GM23338 (cell line): Measurements from ENCODE around the gene ZCWPW2. TPM values are rescaled to one million over a fixed set of nuclear protein-coding genes. Genes with fewer than 3 reads are reported as not detected.

Experiments used
- ATAC-seq: fragments of 200-7000 bp; cut with Tn5 transposase; 3 replicates; pipeline ENCODE4 v1.9.1; 2020
- DNase-seq: peaks from one replicate; pipeline ENCODE4 v3.0.0-alpha.2; 2015; ENCODE audit warnings: low spot score
- H2AFZ ChIP-seq: fragments of 200-600 bp; sonication (generic); 2 replicates; pipeline ENCODE4 v1.8.0; 2016; ENCODE audit warnings: antibody characterized with exemption, mild to moderate bottlenecking, moderate library complexity
- H3F3A ChIP-seq: fragments of 200-600 bp; sonication (generic); replicated peaks from 2 replicates; pipeline ENCODE4 v1.8.0; 2017; ENCODE audit warnings: antibody characterized with exemption, mixed run types, low read depth
- H3K27ac ChIP-seq: fragments of 200-600 bp; sonication (generic); 2 replicates; pipeline ENCODE4 v1.6.1; 2016; ENCODE audit warnings: low read depth
- H3K27me3 ChIP-seq: fragments of 200-600 bp; sonication (generic); 2 replicates; pipeline ENCODE4 v1.8.0; 2016; ENCODE audit warnings: mild to moderate bottlenecking, mixed run types, moderate library complexity; ENCODE audit not compliant: insufficient read depth
- H3K36me3 ChIP-seq: fragments of 200-600 bp; sonication (generic); 2 replicates; pipeline ENCODE4 v1.8.0; 2016; ENCODE audit warnings: mild to moderate bottlenecking; ENCODE audit not compliant: insufficient read depth
- H3K4me1 ChIP-seq: fragments of 200-600 bp; sonication (generic); 2 replicates; pipeline ENCODE4 v1.8.0; 2016; ENCODE audit warnings: mild to moderate bottlenecking, moderate library complexity; ENCODE audit not compliant: insufficient read depth
- H3K4me2 ChIP-seq: fragments of 200-600 bp; sonication (generic); 2 replicates; pipeline ENCODE4 v1.7.1; 2017; ENCODE audit warnings: mixed run types
- H3K4me3 ChIP-seq: fragments of 200-600 bp; sonication (generic); 2 replicates; pipeline ENCODE4 v1.6.1; 2016; ENCODE audit warnings: mixed run types
- H3K79me2 ChIP-seq: fragments of 200-600 bp; sonication (generic); replicated peaks from 2 replicates; pipeline ENCODE4 v1.8.0; 2017; ENCODE audit warnings: mild to moderate bottlenecking; ENCODE audit not compliant: insufficient read depth
- H3K9me2 ChIP-seq: fragments of 200-600 bp; sonication (generic); 2 replicates; pipeline ENCODE4 v1.8.0; 2017; ENCODE audit not compliant: insufficient read depth
- H4K20me1 ChIP-seq: fragments of 200-600 bp; sonication (generic); replicated peaks from 2 replicates; pipeline ENCODE4 v1.8.0; 2017; ENCODE audit warnings: mild to moderate bottlenecking; ENCODE audit not compliant: insufficient read depth
- H3K27ac Mint-ChIP-seq: 2 replicates; pipeline ENCODE4 v1.8.0; 2020; ENCODE audit warnings: inconsistent platforms, mild to moderate bottlenecking, moderate library complexity, mixed read lengths
- H3K27me3 Mint-ChIP-seq: 3 replicates; pipeline ENCODE4 v1.8.0; 2022; ENCODE audit warnings: low read depth, mild to moderate bottlenecking, moderate library complexity, mixed read lengths, inconsistent platforms; ENCODE audit not compliant: insufficient read depth, poor library complexity
- H3K36me3 Mint-ChIP-seq: 3 replicates; pipeline ENCODE4 v1.8.0; 2021; ENCODE audit warnings: low read depth, mild to moderate bottlenecking, inconsistent platforms, moderate library complexity, mixed read lengths
- H3K4me1 Mint-ChIP-seq: 3 replicates; pipeline ENCODE4 v1.8.0; 2020; ENCODE audit warnings: mild to moderate bottlenecking, inconsistent platforms, mixed read lengths
- H3K4me3 Mint-ChIP-seq: 3 replicates; pipeline ENCODE4 v1.8.0; 2021; ENCODE audit warnings: moderate library complexity, mild to moderate bottlenecking, inconsistent platforms, mixed read lengths
- H3K9me3 Mint-ChIP-seq: 3 replicates; pipeline ENCODE4 v1.8.0; 2020; ENCODE audit warnings: moderate library complexity, mild to moderate bottlenecking, inconsistent platforms, mixed read lengths
- CREB1 ChIP-seq: fragments of 250-450 bp; sonication (Bioruptor Pico); IDR thresholded peaks from 2 replicates; pipeline ENCODE4 v1.5.0; 2020; ENCODE audit warnings: low read depth, mild to moderate bottlenecking, moderate library complexity
- EZH2 ChIP-seq: fragments of 200-600 bp; sonication (generic); IDR thresholded peaks from one replicate; pipeline ENCODE4 v1.8.0; 2017; ENCODE audit warnings: antibody characterized with exemption, mild to moderate bottlenecking, low read depth; ENCODE audit not compliant: unreplicated experiment
- EZH2phosphoT487 ChIP-seq: fragments of 200-600 bp; sonication (generic); IDR thresholded peaks from one replicate; pipeline ENCODE4 v1.8.1; 2018; ENCODE audit warnings: antibody characterized with exemption; ENCODE audit not compliant: unreplicated experiment
- JUNB ChIP-seq: IDR thresholded peaks from one replicate; pipeline ENCODE4 v1.6.1; 2016; ENCODE audit warnings: antibody characterized with exemption; ENCODE audit not compliant: unreplicated experiment
- NANOG ChIP-seq: IDR thresholded peaks from 2 replicates; pipeline ENCODE4 v1.6.1; 2016; ENCODE audit warnings: antibody characterized with exemption, borderline replicate concordance
- POLR2AphosphoS5 ChIP-seq: IDR thresholded peaks from 2 replicates; pipeline ENCODE4 v1.6.1; 2016; ENCODE audit warnings: antibody characterized with exemption, low read depth
- STAT1 ChIP-seq: IDR thresholded peaks from one replicate; pipeline ENCODE4 v1.6.1; 2016; ENCODE audit warnings: antibody characterized with exemption; ENCODE audit not compliant: unreplicated experiment
- ZNF114 ChIP-seq: fragments of 250-450 bp; sonication (Bioruptor Pico); IDR thresholded peaks from 2 replicates; pipeline ENCODE4 v1.5.0; 2020; ENCODE audit warnings: mild to moderate bottlenecking, moderate library complexity
- ZNF331 ChIP-seq: fragments of 250-450 bp; sonication (Bioruptor Pico); IDR thresholded peaks from 2 replicates; pipeline ENCODE4 v1.5.0; 2020; ENCODE audit warnings: low read depth, mild to moderate bottlenecking, moderate library complexity
- polyA plus RNA-seq: library from polyadenylated mRNA; unstranded; fragments of >200 nt; fragmentation: Nextera tagmentation; extraction: Ambion mirVana; gene quantifications from 2 replicates; pipeline ENCODE4 v1.2.1, GENCODE V29; 2016
- total RNA-seq: library from RNA; depleted of rRNA; stranded (reverse); fragments of >200 nt; shearing (Covaris generic); gene quantifications from 2 replicates; pipeline ENCODE4 v1.2.3, GENCODE V29; 2014
- TF ChIP-seq, protein P1 (sequence below): fragments of 250-450 bp; sonication (Bioruptor Pico); IDR thresholded peaks from 2 replicates; pipeline ENCODE4 v1.5.0; 2020; ENCODE audit warnings: mild to moderate bottlenecking, moderate library complexity
- TF ChIP-seq, protein P2 (sequence below): IDR thresholded peaks from 2 replicates; pipeline ENCODE4 v1.6.1; 2016; ENCODE audit warnings: antibody characterized with exemption
- TF ChIP-seq, protein P3 (sequence below), 2 experiments: fragments of 200-600 bp in 1 of 2; sonication (generic) in 1 of 2; conservative IDR thresholded peaks; 2 replicates each; pipeline versions ENCODE4 v1.5.1 to v1.6.1; 2016 to 2017; ENCODE audit warnings: antibody characterized with exemption in 2 of 2, low read depth in 2 of 2, mild to moderate bottlenecking in 2 of 2, moderate library complexity in 1 of 2
- TF ChIP-seq, protein P4 (sequence below): IDR thresholded peaks from one replicate; pipeline ENCODE4 v1.6.1; 2018; ENCODE audit warnings: antibody characterized with exemption; ENCODE audit not compliant: unreplicated experiment

ZCWPW2 gene
- total and polyA plus RNA-seq, 2 experiments from 2014 or later = 0.55 TPM; not detected in 1

DNA sequence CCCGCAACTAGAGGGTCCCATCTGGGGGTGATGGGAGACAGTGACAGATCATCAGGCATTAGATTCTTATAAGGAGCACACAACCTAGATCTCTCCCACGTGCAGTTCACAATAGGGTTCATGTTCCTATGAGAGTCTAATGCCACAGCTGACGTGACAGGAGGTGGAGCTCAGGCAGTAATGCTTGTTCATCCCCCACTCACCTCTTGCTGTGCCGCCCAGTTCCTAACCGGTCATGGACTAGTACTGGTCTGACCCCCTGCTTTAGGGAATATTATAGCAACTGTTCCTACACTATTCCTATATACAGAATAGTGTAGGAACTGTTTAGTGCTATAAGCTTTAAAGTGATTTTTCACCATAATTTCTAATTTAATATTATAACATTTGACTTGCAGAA lies 128.2 kb downstream of the ZCWPW2 start:
- Histone ChIP-seq H3K27me3 (no peaks in the 10 kb centered on the region), H2AFZ (no peak overlapping the region), H3K4me3 (no peak overlapping the region), H3K4me1 (no peaks in the 10 kb centered on the region), H3F3A (no peaks in the 10 kb centered on the region), H3K79me2 (no peaks in the 10 kb centered on the region), H3K27ac (no peak overlapping the region), H3K36me3 (no peaks in the 10 kb centered on the region), H3K9me2 (no peaks in the 10 kb centered on the region; the same call in 1 of the 2 replicates), H4K20me1 (no peaks in the 10 kb centered on the region), H3K4me2 (no peak overlapping the region)
- Mint-ChIP-seq H3K36me3 (no peaks in the 10 kb centered on the region), H3K27me3 (no peaks in the 10 kb centered on the region), H3K9me3 (no peaks in the 10 kb centered on the region), H3K27ac (no peak overlapping the region), H3K4me1 (no peaks in the 10 kb centered on the region), H3K4me3 (no peak overlapping the region)
- TF ChIP-seq, protein P1, sequence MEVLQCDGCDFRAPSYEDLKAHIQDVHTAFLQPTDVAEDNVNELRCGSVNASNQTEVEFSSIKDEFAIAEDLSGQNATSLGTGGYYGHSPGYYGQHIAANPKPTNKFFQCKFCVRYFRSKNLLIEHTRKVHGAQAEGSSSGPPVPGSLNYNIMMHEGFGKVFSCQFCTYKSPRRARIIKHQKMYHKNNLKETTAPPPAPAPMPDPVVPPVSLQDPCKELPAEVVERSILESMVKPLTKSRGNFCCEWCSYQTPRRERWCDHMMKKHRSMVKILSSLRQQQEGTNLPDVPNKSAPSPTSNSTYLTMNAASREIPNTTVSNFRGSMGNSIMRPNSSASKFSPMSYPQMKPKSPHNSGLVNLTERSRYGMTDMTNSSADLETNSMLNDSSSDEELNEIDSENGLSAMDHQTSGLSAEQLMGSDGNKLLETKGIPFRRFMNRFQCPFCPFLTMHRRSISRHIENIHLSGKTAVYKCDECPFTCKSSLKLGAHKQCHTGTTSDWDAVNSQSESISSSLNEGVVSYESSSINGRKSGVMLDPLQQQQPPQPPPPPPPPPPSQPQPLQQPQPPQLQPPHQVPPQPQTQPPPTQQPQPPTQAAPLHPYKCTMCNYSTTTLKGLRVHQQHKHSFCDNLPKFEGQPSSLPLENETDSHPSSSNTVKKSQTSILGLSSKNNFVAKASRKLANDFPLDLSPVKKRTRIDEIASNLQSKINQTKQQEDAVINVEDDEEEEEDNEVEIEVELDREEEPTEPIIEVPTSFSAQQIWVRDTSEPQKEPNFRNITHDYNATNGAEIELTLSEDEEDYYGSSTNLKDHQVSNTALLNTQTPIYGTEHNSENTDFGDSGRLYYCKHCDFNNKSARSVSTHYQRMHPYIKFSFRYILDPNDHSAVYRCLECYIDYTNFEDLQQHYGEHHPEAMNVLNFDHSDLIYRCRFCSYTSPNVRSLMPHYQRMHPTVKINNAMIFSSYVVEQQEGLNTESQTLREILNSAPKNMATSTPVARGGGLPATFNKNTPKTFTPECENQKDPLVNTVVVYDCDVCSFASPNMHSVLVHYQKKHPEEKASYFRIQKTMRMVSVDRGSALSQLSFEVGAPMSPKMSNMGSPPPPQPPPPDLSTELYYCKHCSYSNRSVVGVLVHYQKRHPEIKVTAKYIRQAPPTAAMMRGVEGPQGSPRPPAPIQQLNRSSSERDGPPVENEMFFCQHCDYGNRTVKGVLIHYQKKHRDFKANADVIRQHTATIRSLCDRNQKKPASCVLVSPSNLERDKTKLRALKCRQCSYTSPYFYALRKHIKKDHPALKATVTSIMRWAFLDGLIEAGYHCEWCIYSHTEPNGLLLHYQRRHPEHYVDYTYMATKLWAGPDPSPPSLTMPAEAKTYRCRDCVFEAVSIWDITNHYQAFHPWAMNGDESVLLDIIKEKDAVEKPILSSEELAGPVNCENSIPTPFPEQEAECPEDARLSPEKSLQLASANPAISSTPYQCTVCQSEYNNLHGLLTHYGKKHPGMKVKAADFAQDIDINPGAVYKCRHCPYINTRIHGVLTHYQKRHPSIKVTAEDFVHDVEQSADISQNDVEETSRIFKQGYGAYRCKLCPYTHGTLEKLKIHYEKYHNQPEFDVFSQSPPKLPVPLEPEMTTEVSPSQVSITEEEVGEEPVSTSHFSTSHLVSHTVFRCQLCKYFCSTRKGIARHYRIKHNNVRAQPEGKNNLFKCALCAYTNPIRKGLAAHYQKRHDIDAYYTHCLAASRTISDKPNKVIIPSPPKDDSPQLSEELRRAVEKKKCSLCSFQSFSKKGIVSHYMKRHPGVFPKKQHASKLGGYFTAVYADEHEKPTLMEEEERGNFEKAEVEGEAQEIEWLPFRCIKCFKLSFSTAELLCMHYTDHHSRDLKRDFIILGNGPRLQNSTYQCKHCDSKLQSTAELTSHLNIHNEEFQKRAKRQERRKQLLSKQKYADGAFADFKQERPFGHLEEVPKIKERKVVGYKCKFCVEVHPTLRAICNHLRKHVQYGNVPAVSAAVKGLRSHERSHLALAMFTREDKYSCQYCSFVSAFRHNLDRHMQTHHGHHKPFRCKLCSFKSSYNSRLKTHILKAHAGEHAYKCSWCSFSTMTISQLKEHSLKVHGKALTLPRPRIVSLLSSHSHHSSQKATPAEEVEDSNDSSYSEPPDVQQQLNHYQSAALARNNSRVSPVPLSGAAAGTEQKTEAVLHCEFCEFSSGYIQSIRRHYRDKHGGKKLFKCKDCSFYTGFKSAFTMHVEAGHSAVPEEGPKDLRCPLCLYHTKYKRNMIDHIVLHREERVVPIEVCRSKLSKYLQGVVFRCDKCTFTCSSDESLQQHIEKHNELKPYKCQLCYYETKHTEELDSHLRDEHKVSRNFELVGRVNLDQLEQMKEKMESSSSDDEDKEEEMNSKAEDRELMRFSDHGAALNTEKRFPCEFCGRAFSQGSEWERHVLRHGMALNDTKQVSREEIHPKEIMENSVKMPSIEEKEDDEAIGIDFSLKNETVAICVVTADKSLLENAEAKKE (CRISPR knock-in tag) = no peak
- TF ChIP-seq NANOG (no peak), EZH2 (no peak), STAT1 (no peak), POLR2AphosphoS5 (no peak), ZNF114 (CRISPR knock-in tag) (no peak), JUNB (no peak), ZNF331 (CRISPR knock-in tag) (no peak), EZH2phosphoT487 (no peak), CREB1 (no peak)
- TF ChIP-seq, protein P2, sequence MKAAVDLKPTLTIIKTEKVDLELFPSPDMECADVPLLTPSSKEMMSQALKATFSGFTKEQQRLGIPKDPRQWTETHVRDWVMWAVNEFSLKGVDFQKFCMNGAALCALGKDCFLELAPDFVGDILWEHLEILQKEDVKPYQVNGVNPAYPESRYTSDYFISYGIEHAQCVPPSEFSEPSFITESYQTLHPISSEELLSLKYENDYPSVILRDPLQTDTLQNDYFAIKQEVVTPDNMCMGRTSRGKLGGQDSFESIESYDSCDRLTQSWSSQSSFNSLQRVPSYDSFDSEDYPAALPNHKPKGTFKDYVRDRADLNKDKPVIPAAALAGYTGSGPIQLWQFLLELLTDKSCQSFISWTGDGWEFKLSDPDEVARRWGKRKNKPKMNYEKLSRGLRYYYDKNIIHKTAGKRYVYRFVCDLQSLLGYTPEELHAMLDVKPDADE = no peak
- TF ChIP-seq, protein P3, sequence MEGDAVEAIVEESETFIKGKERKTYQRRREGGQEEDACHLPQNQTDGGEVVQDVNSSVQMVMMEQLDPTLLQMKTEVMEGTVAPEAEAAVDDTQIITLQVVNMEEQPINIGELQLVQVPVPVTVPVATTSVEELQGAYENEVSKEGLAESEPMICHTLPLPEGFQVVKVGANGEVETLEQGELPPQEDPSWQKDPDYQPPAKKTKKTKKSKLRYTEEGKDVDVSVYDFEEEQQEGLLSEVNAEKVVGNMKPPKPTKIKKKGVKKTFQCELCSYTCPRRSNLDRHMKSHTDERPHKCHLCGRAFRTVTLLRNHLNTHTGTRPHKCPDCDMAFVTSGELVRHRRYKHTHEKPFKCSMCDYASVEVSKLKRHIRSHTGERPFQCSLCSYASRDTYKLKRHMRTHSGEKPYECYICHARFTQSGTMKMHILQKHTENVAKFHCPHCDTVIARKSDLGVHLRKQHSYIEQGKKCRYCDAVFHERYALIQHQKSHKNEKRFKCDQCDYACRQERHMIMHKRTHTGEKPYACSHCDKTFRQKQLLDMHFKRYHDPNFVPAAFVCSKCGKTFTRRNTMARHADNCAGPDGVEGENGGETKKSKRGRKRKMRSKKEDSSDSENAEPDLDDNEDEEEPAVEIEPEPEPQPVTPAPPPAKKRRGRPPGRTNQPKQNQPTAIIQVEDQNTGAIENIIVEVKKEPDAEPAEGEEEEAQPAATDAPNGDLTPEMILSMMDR (conservative IDR thresholded peaks at IDR 0.05; ENCODE audit: low read depth in 2 of 2) = no peak
- TF ChIP-seq, protein P4, sequence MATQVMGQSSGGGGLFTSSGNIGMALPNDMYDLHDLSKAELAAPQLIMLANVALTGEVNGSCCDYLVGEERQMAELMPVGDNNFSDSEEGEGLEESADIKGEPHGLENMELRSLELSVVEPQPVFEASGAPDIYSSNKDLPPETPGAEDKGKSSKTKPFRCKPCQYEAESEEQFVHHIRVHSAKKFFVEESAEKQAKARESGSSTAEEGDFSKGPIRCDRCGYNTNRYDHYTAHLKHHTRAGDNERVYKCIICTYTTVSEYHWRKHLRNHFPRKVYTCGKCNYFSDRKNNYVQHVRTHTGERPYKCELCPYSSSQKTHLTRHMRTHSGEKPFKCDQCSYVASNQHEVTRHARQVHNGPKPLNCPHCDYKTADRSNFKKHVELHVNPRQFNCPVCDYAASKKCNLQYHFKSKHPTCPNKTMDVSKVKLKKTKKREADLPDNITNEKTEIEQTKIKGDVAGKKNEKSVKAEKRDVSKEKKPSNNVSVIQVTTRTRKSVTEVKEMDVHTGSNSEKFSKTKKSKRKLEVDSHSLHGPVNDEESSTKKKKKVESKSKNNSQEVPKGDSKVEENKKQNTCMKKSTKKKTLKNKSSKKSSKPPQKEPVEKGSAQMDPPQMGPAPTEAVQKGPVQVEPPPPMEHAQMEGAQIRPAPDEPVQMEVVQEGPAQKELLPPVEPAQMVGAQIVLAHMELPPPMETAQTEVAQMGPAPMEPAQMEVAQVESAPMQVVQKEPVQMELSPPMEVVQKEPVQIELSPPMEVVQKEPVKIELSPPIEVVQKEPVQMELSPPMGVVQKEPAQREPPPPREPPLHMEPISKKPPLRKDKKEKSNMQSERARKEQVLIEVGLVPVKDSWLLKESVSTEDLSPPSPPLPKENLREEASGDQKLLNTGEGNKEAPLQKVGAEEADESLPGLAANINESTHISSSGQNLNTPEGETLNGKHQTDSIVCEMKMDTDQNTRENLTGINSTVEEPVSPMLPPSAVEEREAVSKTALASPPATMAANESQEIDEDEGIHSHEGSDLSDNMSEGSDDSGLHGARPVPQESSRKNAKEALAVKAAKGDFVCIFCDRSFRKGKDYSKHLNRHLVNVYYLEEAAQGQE = no peak
- ATAC-seq = no peak
- no peak for DNase-seq
